Activated CD4-positive, alpha-beta T cell treated with anti-CD3 and anti-CD28 coated beads, Interleukin-2, amount 50 U/mL, for 24 hours (primary cell): ENCODE measurements around the gene IKZF1.

Experiments
- DNase-seq, 2 donors: peaks; one replicate each; pipeline ENCODE4 v3.0.0-alpha.2; 2020; ENCODE audit warnings: low read depth in 1 of 2, low spot score in 1 of 2

Gene IKZF1

GRCh38 chr7:50282813-50283605 lies 21.5 kb upstream of the IKZF1 start:
- no peak for DNase-seq

- no peak for DNase-seq
Observed at GRCh38 chr7:50283731-50284130, 20.8 kb upstream of the IKZF1 start.

GRCh38 chr7:50284296-50284695 lies 20.2 kb upstream of the IKZF1 start:
- no peak for DNase-seq

GRCh38 chr7:50285269-50285668 lies 19.2 kb upstream of the IKZF1 start:
- no peak for DNase-seq

- DNase-seq, result no peak
Observed at GRCh38 chr7:50287129-50287528, 17.4 kb upstream of the IKZF1 start.

- no peak for DNase-seq
Observed at GRCh38 chr7:50292165-50292757, 12.3 kb upstream of the IKZF1 start.

- no peak for DNase-seq
Observed at GRCh38 chr7:50292763-50293162, 11.8 kb upstream of the IKZF1 start.

- no peak for DNase-seq
Observed at GRCh38 chr7:50293509-50294179, 10.9 kb upstream of the IKZF1 start.

GRCh38 chr7:50295133-50295532 lies 9.4 kb upstream of the IKZF1 start:
- DNase-seq, result no peak

- DNase-seq, result no peak
Observed at GRCh38 chr7:50296799-50297198, 7.7 kb upstream of the IKZF1 start.

GRCh38 chr7:50298811-50299562 lies 5.5 kb upstream of the IKZF1 start:
- no peak for DNase-seq

GRCh38 chr7:50300336-50300735 lies 4.2 kb upstream of the IKZF1 start:
- no peak for DNase-seq

- DNase-seq, result no peak
Observed at GRCh38 chr7:50302486-50303334, 1.8 kb upstream of the IKZF1 start.

GRCh38 chr7:50303335-50304128 lies 984 bp upstream of the IKZF1 start:
- DNase-seq, result no peak

GRCh38 chr7:50304911-50305582 lies 531 bp downstream of the IKZF1 start:
- no peak for DNase-seq

- no peak for DNase-seq
Observed at GRCh38 chr7:50305583-50306493, 1.3 kb downstream of the IKZF1 start.

- no peak for DNase-seq
Observed at GRCh38 chr7:50306494-50307367, 2.2 kb downstream of the IKZF1 start.
